GM13976 (cell line): Measurements from ENCODE around the gene MLLT3.

Source experiments
- DNase-seq: peaks from one replicate; pipeline ENCODE4 v3.0.0; 2012; ENCODE audit warnings: low spot score
- CTCF ChIP-seq: IDR thresholded peaks from 2 replicates; pipeline ENCODE4 v1.5.1; 2012; ENCODE audit warnings: borderline replicate concordance, mild to moderate bottlenecking; ENCODE audit not compliant: insufficient read depth; ENCODE audit errors: extremely low read depth, missing control alignments, control extremely low read depth
- in situ Hi-C: fragments of 300-500 bp; cut with MboI; formaldehyde crosslinking; loops from one replicate; pipeline ENCODE4 v1.12.0; 2022; ENCODE audit warnings: low sequenced_read_pairs, mixed read lengths, inconsistent platforms; ENCODE audit not compliant: unreplicated experiment

The MLLT3 gene

GRCh38 chr9:20558566-20559016 is 63.7 kb downstream of the MLLT3 start:
- TF ChIP-seq CTCF = no peak
- DNase-seq = no peak
- in situ Hi-C loops = no loop called here

- in situ Hi-C loops = no loop called here
- no peak for TF ChIP-seq CTCF
- DNase-seq = no peak
Measured at GRCh38 chr9:20557890-20558565, 64.3 kb downstream of the MLLT3 start.

GRCh38 chr9:20557285-20557684 is 65.0 kb downstream of the MLLT3 start:
- in situ Hi-C loops = no loop called here
- no peak for TF ChIP-seq CTCF
- no peak for DNase-seq

- in situ Hi-C loops = no loop called here
- TF ChIP-seq CTCF = no peak
- no peak for DNase-seq
Measured at GRCh38 chr9:20553558-20554149, 68.6 kb downstream of the MLLT3 start.

GRCh38 chr9:20552874-20553557 is 69.3 kb downstream of the MLLT3 start:
- TF ChIP-seq CTCF = no peak
- in situ Hi-C loops = no loop called here
- no peak for DNase-seq

GRCh38 chr9:20551835-20552234 is 70.5 kb downstream of the MLLT3 start:
- no peak for TF ChIP-seq CTCF
- in situ Hi-C loops = no loop called here
- no peak for DNase-seq
